ENCODE data around the gene FSTL3. TPM values are rescaled to one million over a fixed set of nuclear protein-coding genes. Genes with fewer than 3 reads are reported as not detected.
A peak's percentile ranks its signal among the peaks of the same experiment; 100 is the strongest.

The FSTL3 gene
- total and polyA plus RNA-seq, 2 of the 13 experiments (the other 11 are each of a cell fraction or from before 2014, with no cell fraction given), result 13.5 to 15.6 TPM

- TF ChIP-seq, protein P1, sequence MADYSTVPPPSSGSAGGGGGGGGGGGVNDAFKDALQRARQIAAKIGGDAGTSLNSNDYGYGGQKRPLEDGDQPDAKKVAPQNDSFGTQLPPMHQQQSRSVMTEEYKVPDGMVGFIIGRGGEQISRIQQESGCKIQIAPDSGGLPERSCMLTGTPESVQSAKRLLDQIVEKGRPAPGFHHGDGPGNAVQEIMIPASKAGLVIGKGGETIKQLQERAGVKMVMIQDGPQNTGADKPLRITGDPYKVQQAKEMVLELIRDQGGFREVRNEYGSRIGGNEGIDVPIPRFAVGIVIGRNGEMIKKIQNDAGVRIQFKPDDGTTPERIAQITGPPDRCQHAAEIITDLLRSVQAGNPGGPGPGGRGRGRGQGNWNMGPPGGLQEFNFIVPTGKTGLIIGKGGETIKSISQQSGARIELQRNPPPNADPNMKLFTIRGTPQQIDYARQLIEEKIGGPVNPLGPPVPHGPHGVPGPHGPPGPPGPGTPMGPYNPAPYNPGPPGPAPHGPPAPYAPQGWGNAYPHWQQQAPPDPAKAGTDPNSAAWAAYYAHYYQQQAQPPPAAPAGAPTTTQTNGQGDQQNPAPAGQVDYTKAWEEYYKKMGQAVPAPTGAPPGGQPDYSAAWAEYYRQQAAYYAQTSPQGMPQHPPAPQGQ (CRISPR knock-in tag; IDR thresholded peaks at IDR 0.05; ENCODE audit: borderline replicate concordance), result no peak
- peak; percentile 42; the same call in 1 of the 2 replicates for TF ChIP-seq HCFC1 (IDR thresholded peaks at IDR 0.05; ENCODE audit: low read depth, low read length)
- no peak for TF ChIP-seq MTA1 (CRISPR knock-in tag; IDR thresholded peaks at IDR 0.05; ENCODE audit: borderline replicate concordance)
- no peak for TF ChIP-seq ZKSCAN5 (CRISPR knock-in tag; IDR thresholded peaks at IDR 0.05)
- no peak for TF ChIP-seq HNRNPH1 (optimal IDR thresholded peaks at IDR 0.05; ENCODE audit: low read depth, low read length)
- no peak for TF ChIP-seq ZNF280D (CRISPR knock-in tag; IDR thresholded peaks at IDR 0.05)
- peak; percentile 48; the same call in 1 of the 2 replicates for TF ChIP-seq ZFX (CRISPR knock-in tag; IDR thresholded peaks at IDR 0.05; ENCODE audit: low read depth)
- no peak for TF ChIP-seq ZNF253 (CRISPR knock-in tag; IDR thresholded peaks at IDR 0.05; ENCODE audit: borderline replicate concordance)
- TF ChIP-seq ZSCAN20 (CRISPR knock-in tag; IDR thresholded peaks at IDR 0.05; ENCODE audit: borderline replicate concordance), result 0 out of 2 replicates have a peak, but pooled peaks have one; percentile 10
- TF ChIP-seq ZNF761 (CRISPR knock-in tag; conservative IDR thresholded peaks at IDR 0.05), result no peak
- no peak; the same call in 1 of the 2 replicates for TF ChIP-seq MLXIP (CRISPR knock-in tag; IDR thresholded peaks at IDR 0.05; ENCODE audit: borderline replicate concordance)
- TF ChIP-seq WIZ (CRISPR knock-in tag; IDR thresholded peaks at IDR 0.05), result no peak
- no peak for TF ChIP-seq TP53 (CRISPR knock-in tag; conservative IDR thresholded peaks at IDR 0.05)
- no peak for TF ChIP-seq ZMYM2 (CRISPR knock-in tag; IDR thresholded peaks at IDR 0.05)
- no peak; the same call in 1 of the 2 replicates for TF ChIP-seq ZSCAN21 (CRISPR knock-in tag; IDR thresholded peaks at IDR 0.05; ENCODE audit: borderline replicate concordance)
- peak; percentile 36; the same call in 1 of the 2 replicates for TF ChIP-seq TAF1 (CRISPR knock-in tag; IDR thresholded peaks at IDR 0.05)
- no peak; the same call in 1 of the 2 replicates for TF ChIP-seq ZBTB20 (CRISPR knock-in tag; IDR thresholded peaks at IDR 0.05; ENCODE audit: borderline replicate concordance, low read depth)
- TF ChIP-seq ZBTB38 (CRISPR knock-in tag; IDR thresholded peaks at IDR 0.05), result no peak; the same call in 1 of the 2 replicates
- TF ChIP-seq LCORL (IDR thresholded peaks at IDR 0.05), result no peak
- TF ChIP-seq LCORL (CRISPR knock-in tag; IDR thresholded peaks at IDR 0.05), result no peak
Observed at GRCh38 chr19:662962-663681, 13.1 kb upstream of the FSTL3 start, which contains the start of gene RNF126 (continued).

Measured in HepG2 (cell line).